BLaER1 treated with 17β-estradiol and CSF1 and Interleukin-3, amounts not matched to agents 10 nM and 100 nM (cell line): ENCODE results near the gene SPPL3.
"Not testable (repeated sequence)": the region's sequence is repeated elsewhere in the genome, so short reads cannot be mapped to it uniquely, and the experiment has no call there.

Source experiments
- H3K27ac ChIP-seq, 11 experiments: shearing (Covaris generic); formaldehyde crosslinking; 2 replicates each; pipeline ENCODE4 v1.8.1; 2022
- H3K27me3 ChIP-seq, 11 experiments: shearing (Covaris generic); formaldehyde crosslinking; 2 replicates each; pipeline ENCODE4 v1.8.1; 2022
- H3K36me3 ChIP-seq, 11 experiments: shearing (Covaris generic); formaldehyde crosslinking; 2 replicates each; pipeline ENCODE4 v1.8.1; 2022
- H3K4me1 ChIP-seq, 10 experiments: shearing (Covaris generic); formaldehyde crosslinking; 2 replicates each; pipeline ENCODE4 v1.8.1; 2022
- H3K4me2 ChIP-seq, 11 experiments: shearing (Covaris generic); formaldehyde crosslinking; 2 replicates each; pipeline ENCODE4 v1.8.1; 2022
- H3K4me3 ChIP-seq, 10 experiments: shearing (Covaris generic); formaldehyde crosslinking; 2 replicates each; pipeline ENCODE4 v1.8.1; 2022
- H3K9ac ChIP-seq, 11 experiments: shearing (Covaris generic); formaldehyde crosslinking; 2 replicates each; pipeline ENCODE4 v1.8.1; 2022
- H3K9me3 ChIP-seq, 11 experiments: shearing (Covaris generic); formaldehyde crosslinking; replicated peaks in 1 of 11; 2 replicates each; pipeline ENCODE4 v1.8.1; 2022
- H4K20me1 ChIP-seq, 11 experiments: shearing (Covaris generic); formaldehyde crosslinking; 2 replicates each; pipeline ENCODE4 v1.8.1; 2022
- Cebpa-rat ChIP-seq, 11 experiments: shearing (Covaris generic); IDR thresholded peaks; 2 replicates each; pipeline ENCODE4 v1.8.1; 2022

SPPL3 gene

GRCh38 chr12:120795441-120796178 lies 108.5 kb downstream of the SPPL3 start:
- no peak overlapping the region for H3K4me2 ChIP-seq
- peaks cover 6 to 64% (median 22%) of the 10 kb centered on the region in 11 experiments; a peak in 13 of 22 replicates for H4K20me1 ChIP-seq
- H3K36me3 ChIP-seq = peaks cover 36 to 74% (median 49%) of the 10 kb centered on the region in 11 experiments
- H3K4me3 ChIP-seq = peak overlapping the region in 1 of 10 experiments; percentile 21; a peak in 1 of 20 replicates
- no peak for TF ChIP-seq Cebpa-rat (IDR thresholded peaks at IDR 0.05)
- peaks cover 40 to 51% (median 48%) of the 10 kb centered on the region in 11 experiments for H3K9me3 ChIP-seq
- H3K27me3 ChIP-seq = no peaks in the 10 kb centered on the region
- H3K27ac ChIP-seq = no peak overlapping the region
- H3K4me1 ChIP-seq = peaks cover 9 to 27% (median 19%) of the 10 kb centered on the region in 10 experiments; a peak in 18 of 20 replicates
- H3K9ac ChIP-seq = no peak overlapping the region

- Histone ChIP-seq H3K4me2 (no peak overlapping the region), H3K9me3 (peaks cover 40 to 51% (median 48%) of the 10 kb centered on the region in 11 experiments), H3K27me3 (no peaks in the 10 kb centered on the region), H3K9ac (no peak overlapping the region), H4K20me1 (peaks cover 0 to 56% (median 1%) of the 10 kb centered on the region in 11 experiments; a peak in 9 of 22 replicates), H3K27ac (no peak overlapping the region), H3K4me3 (no peak overlapping the region), H3K4me1 (peaks cover 0 to 15% (median 6%) of the 10 kb centered on the region in 10 experiments; a peak in 17 of 20 replicates), H3K36me3 (peaks cover 44 to 78% (median 59%) of the 10 kb centered on the region in 11 experiments)
- TF ChIP-seq Cebpa-rat (IDR thresholded peaks at IDR 0.05) = no peak
These were observed 110.8 kb downstream of the SPPL3 start for GRCh38 chr12:120793357-120793756.

GRCh38 chr12:120792456-120792855 lies 111.7 kb downstream of the SPPL3 start:
- not testable (repeated sequence) for H3K27ac ChIP-seq, H3K4me3 ChIP-seq, H3K27me3 ChIP-seq, H3K9ac ChIP-seq
- Histone ChIP-seq H3K36me3 (peaks cover 44 to 76% (median 57%) of the 10 kb centered on the region in 11 experiments), H3K4me2 (peak overlapping the region in 1 of 11 experiments; percentile 3; a peak in 1 of 22 replicates), H3K4me1 (peaks cover 0 to 15% (median 2%) of the 10 kb centered on the region in 10 experiments; a peak in 6 of 20 replicates), H4K20me1 (peaks cover 0 to 55% (median 0%) of the 10 kb centered on the region in 11 experiments; a peak in 4 of 22 replicates), H3K9me3 (peaks cover 37 to 45% (median 44%) of the 10 kb centered on the region in 11 experiments)

GRCh38 chr12:120791669-120792176 lies 112.4 kb downstream of the SPPL3 start:
- Histone ChIP-seq H4K20me1 (peaks cover 0 to 63% (median 0%) of the 10 kb centered on the region in 11 experiments; a peak in 5 of 22 replicates), H3K27ac (no peak overlapping the region), H3K4me2 (no peak overlapping the region), H3K36me3 (peaks cover 38 to 72% (median 50%) of the 10 kb centered on the region in 11 experiments), H3K27me3 (no peaks in the 10 kb centered on the region), H3K4me1 (peaks cover 0 to 15% (median 2%) of the 10 kb centered on the region in 10 experiments; a peak in 6 of 20 replicates), H3K4me3 (no peak overlapping the region), H3K9ac (no peak overlapping the region), H3K9me3 (peaks cover 29 to 37% (median 37%) of the 10 kb centered on the region in 11 experiments)
- TF ChIP-seq Cebpa-rat (IDR thresholded peaks at IDR 0.05) = no peak

- peaks cover 0 to 15% (median 2%) of the 10 kb centered on the region in 10 experiments; a peak in 6 of 20 replicates for H3K4me1 ChIP-seq
- H3K9ac ChIP-seq = no peak overlapping the region
- no peak overlapping the region for H3K4me2 ChIP-seq
- TF ChIP-seq Cebpa-rat (IDR thresholded peaks at IDR 0.05) = no peak
- no peaks in the 10 kb centered on the region for H3K27me3 ChIP-seq
- peaks cover 0 to 79% (median 0%) of the 10 kb centered on the region in 11 experiments; a peak in 5 of 22 replicates for H4K20me1 ChIP-seq
- H3K27ac ChIP-seq = no peak overlapping the region
- peaks cover 23 to 63% (median 33%) of the 10 kb centered on the region in 11 experiments; a peak in 20 of 22 replicates for H3K36me3 ChIP-seq
- H3K4me3 ChIP-seq = no peak overlapping the region
- peaks cover 13 to 21% (median 21%) of the 10 kb centered on the region in 11 experiments for H3K9me3 ChIP-seq
These were observed 114.0 kb downstream of the SPPL3 start for GRCh38 chr12:120790114-120790513.

GRCh38 chr12:120787889-120788288 lies 116.3 kb downstream of the SPPL3 start:
- no peak for TF ChIP-seq Cebpa-rat (IDR thresholded peaks at IDR 0.05)

GRCh38 chr12:120784804-120785203 lies 119.4 kb downstream of the SPPL3 start:
- H3K4me2 ChIP-seq = no peak overlapping the region
- no peak overlapping the region for H3K27ac ChIP-seq
- peaks cover 31 to 82% (median 53%) of the 10 kb centered on the region in 11 experiments for H3K36me3 ChIP-seq
- H3K27me3 ChIP-seq = no peaks in the 10 kb centered on the region
- TF ChIP-seq Cebpa-rat (IDR thresholded peaks at IDR 0.05) = no peak
- H3K9ac ChIP-seq = no peak overlapping the region
- no peak overlapping the region for H3K4me3 ChIP-seq
- peaks cover 0 to 66% (median 0%) of the 10 kb centered on the region in 11 experiments; a peak in 6 of 22 replicates for H4K20me1 ChIP-seq
- peaks cover 5 to 16% (median 12%) of the 10 kb centered on the region in 10 experiments; a peak in 16 of 20 replicates for H3K4me1 ChIP-seq
- no peaks in the 10 kb centered on the region for H3K9me3 ChIP-seq

More at GRCh38 chr12:120787889-120788288, 116.3 kb downstream of the SPPL3 start:
- Histone ChIP-seq H4K20me1 (peaks cover 0 to 91% (median 0%) of the 10 kb centered on the region in 11 experiments; a peak in 6 of 22 replicates), H3K27ac (no peak overlapping the region), H3K27me3 (no peaks in the 10 kb centered on the region), H3K36me3 (peaks cover 9 to 71% (median 35%) of the 10 kb centered on the region in 11 experiments; a peak in 21 of 22 replicates), H3K9ac (no peak overlapping the region), H3K4me1 (peaks cover 4 to 19% (median 11%) of the 10 kb centered on the region in 10 experiments; a peak in 17 of 20 replicates), H3K4me3 (no peak overlapping the region), H3K9me3 (no peaks in the 10 kb centered on the region; a peak in 1 of 22 replicates), H3K4me2 (no peak overlapping the region)

- Histone ChIP-seq H3K9ac (no peak overlapping the region), H3K36me3 (peaks cover 37 to 84% (median 63%) of the 10 kb centered on the region in 11 experiments), H3K27ac (peak overlapping the region in 3 of 11 experiments; percentile 22 to 38 (median 30); a peak in 3 of 22 replicates), H3K4me1 (peaks cover 5 to 16% (median 12%) of the 10 kb centered on the region in 10 experiments; a peak in 16 of 20 replicates), H4K20me1 (peaks cover 0 to 63% (median 0%) of the 10 kb centered on the region in 11 experiments; a peak in 7 of 22 replicates), H3K9me3 (no peaks in the 10 kb centered on the region), H3K4me2 (peak overlapping the region in 9 of 11 experiments; percentile 21 to 58 (median 39); a peak in 16 of 22 replicates), H3K27me3 (no peaks in the 10 kb centered on the region), H3K4me3 (no peak overlapping the region)
- TF ChIP-seq Cebpa-rat (IDR thresholded peaks at IDR 0.05) = no peak
These were observed 121.0 kb downstream of the SPPL3 start for GRCh38 chr12:120783197-120783596.
